ENCODE data around the gene CLTCL1.

The CLTCL1 gene

DNA sequence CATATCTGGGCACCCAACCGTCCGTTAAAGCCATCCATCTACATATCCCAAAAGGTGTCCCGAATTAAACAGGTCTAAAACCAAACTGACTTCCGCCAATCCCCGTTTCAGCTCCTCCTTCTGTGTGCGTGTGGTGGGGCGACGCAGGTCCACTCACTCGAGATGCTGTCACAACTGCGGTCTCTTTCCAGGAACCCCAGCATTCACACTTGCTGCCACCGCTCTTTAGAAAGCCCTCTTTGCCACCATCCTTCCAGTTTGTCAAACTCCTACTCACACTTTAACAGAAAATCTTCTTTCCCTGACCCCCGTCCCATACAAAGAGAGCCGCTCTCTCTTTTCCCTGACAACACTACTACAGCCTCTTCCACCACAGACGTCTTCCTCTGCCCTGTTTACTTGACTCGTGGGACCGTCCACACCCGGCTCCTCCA lies 147.5 kb downstream of the CLTCL1 start:
- TF ChIP-seq, protein P1, sequence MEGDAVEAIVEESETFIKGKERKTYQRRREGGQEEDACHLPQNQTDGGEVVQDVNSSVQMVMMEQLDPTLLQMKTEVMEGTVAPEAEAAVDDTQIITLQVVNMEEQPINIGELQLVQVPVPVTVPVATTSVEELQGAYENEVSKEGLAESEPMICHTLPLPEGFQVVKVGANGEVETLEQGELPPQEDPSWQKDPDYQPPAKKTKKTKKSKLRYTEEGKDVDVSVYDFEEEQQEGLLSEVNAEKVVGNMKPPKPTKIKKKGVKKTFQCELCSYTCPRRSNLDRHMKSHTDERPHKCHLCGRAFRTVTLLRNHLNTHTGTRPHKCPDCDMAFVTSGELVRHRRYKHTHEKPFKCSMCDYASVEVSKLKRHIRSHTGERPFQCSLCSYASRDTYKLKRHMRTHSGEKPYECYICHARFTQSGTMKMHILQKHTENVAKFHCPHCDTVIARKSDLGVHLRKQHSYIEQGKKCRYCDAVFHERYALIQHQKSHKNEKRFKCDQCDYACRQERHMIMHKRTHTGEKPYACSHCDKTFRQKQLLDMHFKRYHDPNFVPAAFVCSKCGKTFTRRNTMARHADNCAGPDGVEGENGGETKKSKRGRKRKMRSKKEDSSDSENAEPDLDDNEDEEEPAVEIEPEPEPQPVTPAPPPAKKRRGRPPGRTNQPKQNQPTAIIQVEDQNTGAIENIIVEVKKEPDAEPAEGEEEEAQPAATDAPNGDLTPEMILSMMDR (conservative IDR thresholded peaks at IDR 0.05; ENCODE audit: low read depth, low read length), result no peak
- H3K4me3 ChIP-seq (ENCODE audit: low read length), result peak overlapping the region; percentile 71
- DNase-seq (ENCODE audit: low read depth), result no peak

DNA sequence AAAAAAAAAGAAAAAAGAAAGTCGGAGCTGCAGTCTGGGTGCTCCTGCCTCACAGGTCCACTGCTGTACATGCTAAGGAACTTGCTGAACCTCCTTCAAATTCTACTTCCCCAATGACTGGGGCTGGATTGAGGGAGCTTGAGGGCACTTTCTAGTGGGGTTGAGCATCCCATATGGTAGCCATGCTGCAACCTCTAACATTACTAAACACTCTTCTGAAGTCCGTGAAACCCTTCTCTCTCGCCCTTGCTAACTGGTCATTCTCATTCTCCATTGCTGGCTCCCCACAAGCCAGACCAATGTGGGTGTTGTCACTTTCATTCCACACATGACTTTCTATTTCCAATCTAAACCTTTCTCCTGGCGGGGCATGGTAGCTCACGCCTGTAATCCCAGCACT lies 148.3 kb downstream of the CLTCL1 start:
- no peak for DNase-seq (ENCODE audit: low read depth)
- TF ChIP-seq, protein P1 (conservative IDR thresholded peaks at IDR 0.05; ENCODE audit: low read depth, low read length), result no peak
- no peak overlapping the region for H3K4me3 ChIP-seq (ENCODE audit: low read length)

DNA sequence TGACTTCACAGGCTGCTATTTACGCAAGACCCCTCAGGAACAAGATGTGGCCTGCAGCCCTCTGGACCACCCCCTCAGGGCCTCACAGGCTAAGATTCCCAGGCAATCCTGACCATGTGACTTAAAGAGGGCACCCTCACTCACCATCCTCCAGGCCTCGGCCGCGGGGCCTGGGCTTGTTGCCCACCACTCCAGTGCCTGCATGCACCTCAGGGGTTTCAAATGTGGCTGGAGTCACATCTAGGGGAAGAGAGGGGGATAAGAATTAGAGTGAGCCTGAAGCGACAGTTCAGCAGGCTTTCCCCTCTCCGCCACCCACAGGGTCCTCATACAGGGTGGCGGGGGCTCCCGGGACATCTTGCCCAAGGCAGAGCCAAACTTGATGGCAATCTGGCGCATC lies 149.1 kb downstream of the CLTCL1 start:
- DNase-seq (ENCODE audit: low read depth), result no peak
- no peak overlapping the region for H3K4me3 ChIP-seq (ENCODE audit: low read length)
- TF ChIP-seq, protein P1 (conservative IDR thresholded peaks at IDR 0.05; ENCODE audit: low read depth, low read length), result no peak

DNA sequence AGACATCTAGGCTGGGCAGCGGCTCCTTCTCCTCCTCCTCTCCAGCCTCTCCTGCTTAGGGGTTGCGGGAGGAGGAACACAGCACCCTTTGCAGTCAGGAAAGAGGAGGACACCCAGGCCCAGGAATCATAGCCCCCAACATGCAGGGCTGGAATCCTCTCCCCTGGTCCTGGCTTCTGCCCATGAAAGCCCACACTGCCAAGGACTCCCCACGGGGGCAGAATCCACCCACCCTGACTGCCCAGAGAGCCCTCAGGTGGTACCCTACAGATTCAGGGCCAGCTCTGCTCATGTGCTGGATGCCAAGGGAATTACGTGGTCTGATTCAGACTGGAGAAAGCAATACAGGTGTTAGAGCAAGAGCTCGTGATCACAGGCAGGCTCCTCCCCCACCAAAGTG lies 151.5 kb downstream of the CLTCL1 start:
- no peak for DNase-seq (ENCODE audit: low read depth)
- H3K4me3 ChIP-seq (ENCODE audit: low read length), result no peak overlapping the region
- TF ChIP-seq, protein P1 (conservative IDR thresholded peaks at IDR 0.05; ENCODE audit: low read depth, low read length), result no peak

DNA sequence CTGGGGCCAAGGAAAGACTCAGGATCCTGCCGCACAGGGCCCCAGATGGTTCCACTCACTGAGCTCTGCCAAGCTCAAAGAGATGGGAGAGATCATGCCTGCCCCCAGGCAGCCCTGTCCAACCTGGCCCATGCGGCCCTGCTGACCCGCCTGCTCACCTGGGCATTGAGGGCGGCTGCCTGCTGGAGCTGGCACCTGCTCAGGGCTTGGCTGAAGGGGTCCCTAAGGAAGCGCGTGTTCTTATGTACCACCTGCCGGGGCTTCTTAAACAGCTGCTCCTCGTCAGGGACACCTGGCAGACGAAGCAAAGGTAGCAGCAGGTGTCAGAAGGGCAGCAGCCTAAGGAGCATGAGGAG lies 152.5 kb downstream of the CLTCL1 start:
- no peak overlapping the region for H3K4me3 ChIP-seq (ENCODE audit: low read length)
- DNase-seq (ENCODE audit: low read depth), result no peak
- TF ChIP-seq, protein P1 (conservative IDR thresholded peaks at IDR 0.05; ENCODE audit: low read depth, low read length), result no peak

DNA sequence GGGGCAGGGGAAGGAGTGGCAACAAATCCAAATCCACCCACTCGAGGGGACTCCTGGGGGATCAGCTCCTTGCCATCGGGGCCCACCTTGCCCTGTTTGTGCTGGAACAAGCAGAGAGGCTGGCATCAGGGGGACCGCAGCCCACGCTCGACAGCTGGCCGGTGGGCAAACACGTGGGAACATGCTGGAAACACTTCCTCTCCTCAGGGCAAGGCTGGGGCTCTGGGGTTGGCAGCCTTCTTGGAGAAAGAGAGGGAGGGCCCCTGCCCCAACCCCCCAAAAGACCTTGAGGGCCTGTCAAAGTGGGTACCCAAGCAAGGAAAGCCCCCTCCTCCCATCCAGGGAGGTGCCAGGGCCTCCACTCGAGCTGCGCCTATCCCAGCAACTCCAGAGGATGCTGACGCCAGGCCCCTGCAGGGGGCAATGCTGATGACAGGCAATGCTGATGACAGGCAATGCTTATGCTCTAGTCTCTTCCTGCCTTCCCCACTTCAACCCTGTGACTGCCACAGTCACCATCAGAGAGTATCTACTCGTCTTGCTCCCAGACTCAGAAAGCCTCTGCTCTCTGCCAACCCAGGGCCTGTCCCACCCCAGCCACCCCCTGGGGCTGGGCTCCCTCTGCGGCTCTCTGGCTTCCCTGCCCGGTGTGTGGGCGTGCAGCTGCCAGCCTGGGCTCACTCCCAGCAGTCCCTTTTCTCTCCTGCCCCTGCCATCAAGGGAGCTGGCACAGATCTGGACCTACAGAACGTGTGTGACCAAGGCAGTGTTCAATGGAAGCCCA lies 153.1 kb downstream of the CLTCL1 start:
- no peak overlapping the region for H3K4me3 ChIP-seq (ENCODE audit: low read length)
- TF ChIP-seq, protein P1 (conservative IDR thresholded peaks at IDR 0.05; ENCODE audit: low read depth, low read length), result no peak
- no peak for DNase-seq (ENCODE audit: low read depth)
